A549 treated with GW870086 at 1 μM for 4 hours (cell line): ENCODE data around the gene EML2. TPM values are rescaled to one million over a fixed set of nuclear protein-coding genes. Genes with fewer than 3 reads are reported as not detected.

Experiments
- total RNA-seq: library from RNA; stranded (reverse); fragments of 200-300 nt; extraction: Qiagen RNA extraction; gene quantifications from 5 replicates; pipeline ENCODE4 v1.2.3, GENCODE V29; 2022; ENCODE audit warnings: low read depth

Gene EML2, protein sequence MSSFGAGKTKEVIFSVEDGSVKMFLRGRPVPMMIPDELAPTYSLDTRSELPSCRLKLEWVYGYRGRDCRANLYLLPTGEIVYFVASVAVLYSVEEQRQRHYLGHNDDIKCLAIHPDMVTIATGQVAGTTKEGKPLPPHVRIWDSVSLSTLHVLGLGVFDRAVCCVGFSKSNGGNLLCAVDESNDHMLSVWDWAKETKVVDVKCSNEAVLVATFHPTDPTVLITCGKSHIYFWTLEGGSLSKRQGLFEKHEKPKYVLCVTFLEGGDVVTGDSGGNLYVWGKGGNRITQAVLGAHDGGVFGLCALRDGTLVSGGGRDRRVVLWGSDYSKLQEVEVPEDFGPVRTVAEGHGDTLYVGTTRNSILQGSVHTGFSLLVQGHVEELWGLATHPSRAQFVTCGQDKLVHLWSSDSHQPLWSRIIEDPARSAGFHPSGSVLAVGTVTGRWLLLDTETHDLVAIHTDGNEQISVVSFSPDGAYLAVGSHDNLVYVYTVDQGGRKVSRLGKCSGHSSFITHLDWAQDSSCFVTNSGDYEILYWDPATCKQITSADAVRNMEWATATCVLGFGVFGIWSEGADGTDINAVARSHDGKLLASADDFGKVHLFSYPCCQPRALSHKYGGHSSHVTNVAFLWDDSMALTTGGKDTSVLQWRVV
- total RNA-seq = 17.2 to 24.8 TPM (median 22.8 TPM) in 5 replicates

GRCh38 chr19:45638930-45639729 lies at the start of gene EML2:
TSS of gene EML2 (minus strand) at chr19:45639397. CDS start at chr19:45639376, 21 bp downstream.

DNA sequence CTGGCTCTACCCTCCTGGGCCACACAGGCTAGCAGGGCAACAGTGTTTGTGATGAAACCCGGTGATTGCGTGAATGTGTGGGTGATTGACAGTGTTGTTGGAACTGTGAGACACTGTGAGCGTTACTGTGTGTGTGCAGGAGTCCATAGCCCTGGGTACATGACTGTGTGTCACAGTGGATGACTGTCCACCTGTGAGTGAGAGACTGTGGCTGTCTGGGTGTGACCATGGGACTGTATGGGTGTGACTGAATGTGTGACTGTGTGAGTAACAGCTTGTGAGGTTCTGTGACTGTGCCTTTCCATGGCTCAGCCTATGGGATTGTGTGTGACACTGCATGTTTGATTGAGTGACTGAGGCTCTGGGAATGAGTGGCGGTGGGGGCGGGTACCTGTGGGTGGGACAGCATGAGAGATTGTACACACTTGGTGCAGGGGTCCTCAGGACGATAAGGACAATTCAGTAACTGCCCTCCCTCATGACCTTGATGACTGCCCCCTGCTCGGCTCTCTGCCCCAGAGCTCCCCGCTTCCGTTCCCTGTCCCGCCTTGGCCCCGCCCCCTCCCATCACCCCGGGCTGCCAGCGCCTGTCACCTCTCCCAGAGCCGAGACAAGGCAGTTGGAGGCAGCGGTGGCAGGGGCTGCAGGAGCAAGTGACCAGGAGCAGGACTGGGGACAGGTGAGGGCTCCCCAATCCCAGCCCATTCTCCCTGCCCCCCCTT lies 28.6 kb upstream of the EML2 start, which contains the start of gene GIPR:
GIPR (plus strand) TSS at position 602 of the 722 bp plus-strand sequence. CDS start 1,300 bp downstream, outside the sequence.

DNA sequence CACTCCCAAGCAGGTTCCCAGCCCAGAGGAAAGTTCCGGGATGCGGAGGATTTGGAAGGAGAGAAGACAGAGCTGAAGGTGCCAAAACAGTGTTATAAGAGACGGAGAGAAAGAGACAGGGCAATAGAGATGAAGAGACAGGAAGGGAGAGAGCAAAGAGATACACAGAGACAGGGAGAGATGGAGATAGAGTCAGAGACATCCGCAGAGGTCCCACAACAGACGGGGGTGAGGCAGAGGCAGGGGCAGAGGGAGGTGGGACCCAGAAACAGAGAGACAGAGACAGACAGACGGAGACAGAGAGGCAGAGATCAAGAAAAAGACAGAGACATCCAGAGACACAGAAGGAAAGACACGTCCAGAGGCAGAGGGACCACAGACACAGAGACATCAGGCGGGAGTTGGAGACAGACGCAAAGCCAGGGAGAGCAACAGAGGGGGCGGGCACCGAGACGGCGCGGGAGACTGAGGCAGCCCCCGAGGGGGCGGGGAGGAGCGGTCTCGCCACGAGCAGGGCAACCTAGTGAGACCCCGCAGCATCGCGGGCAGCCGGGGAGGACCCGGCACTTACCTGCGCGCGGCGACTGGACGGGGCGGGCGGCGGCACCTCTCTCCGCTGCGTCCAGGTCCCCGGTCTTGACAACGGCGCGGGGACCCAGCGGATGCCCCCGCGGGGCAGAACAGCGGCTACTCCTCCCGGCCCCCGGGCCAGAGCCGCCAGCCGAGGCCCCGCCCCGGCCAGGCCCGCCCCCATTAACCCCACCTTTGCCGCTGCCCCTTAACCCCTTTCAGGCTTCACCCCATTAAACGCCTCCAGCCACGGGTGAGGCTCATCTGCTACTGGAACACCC lies 37.4 kb downstream of the EML2 start, which contains the start of gene GPR4:
GPR4 (minus strand) TSS at position 689 of the 851 bp plus-strand sequence. CDS start 10,346 bp downstream, outside the sequence.

GRCh38 chr19:45584332-45585157 lies 54.7 kb downstream of the EML2 start, which contains the start of gene OPA3:
TSS of gene OPA3 (minus strand) at chr19:45584802. CDS start at chr19:45584764, 38 bp downstream.

Other genes with a start within 250 kb of the EML2 start
- 36.0 to 42.8 TPM (median 38.5 TPM) in 5 replicates for gene PPP1R13L, start 234.3 kb downstream of the EML2 start, total RNA-seq
- 43.2 to 53.5 TPM (median 49.7 TPM) in 5 replicates for gene POLR1G, start 232.8 kb downstream of the EML2 start, total RNA-seq
- 146 to 178 TPM (median 168 TPM) in 5 replicates for gene ERCC1, start 215.5 kb downstream of the EML2 start, total RNA-seq
- 8.6 to 16.5 TPM (median 13.5 TPM) in 5 replicates for gene FOSB, start 171.4 kb downstream of the EML2 start, total RNA-seq
- gene RTN2, start 142.3 kb downstream of the EML2 start, total RNA-seq = 10.7 to 18.4 TPM (median 12.8 TPM) in 5 replicates
- gene PPM1N, start 141.0 kb downstream of the EML2 start, total RNA-seq = 6.9 to 9.6 TPM (median 8.7 TPM) in 5 replicates
- gene VASP, start 131.9 kb downstream of the EML2 start, total RNA-seq = 200 to 267 TPM (median 250 TPM) in 5 replicates
- 12.7 to 20.1 TPM (median 18.1 TPM) in 5 replicates for gene OPA3, start 54.6 kb downstream of the EML2 start, total RNA-seq
- gene GPR4, start 37.2 kb downstream of the EML2 start, total RNA-seq = 0.14 to 0.34 TPM (median 0.27 TPM) in 5 replicates
- 2.4 to 5.1 TPM (median 3.9 TPM) in 5 replicates for gene GIPR, start 28.8 kb upstream of the EML2 start, total RNA-seq
- 743 to 1,005 TPM (median 782 TPM) in 5 replicates for gene SNRPD2, start 52.6 kb upstream of the EML2 start, total RNA-seq
- gene QPCTL, start 53.3 kb upstream of the EML2 start, total RNA-seq = 7.3 to 9.5 TPM (median 8.6 TPM) in 5 replicates
- 6.9 to 10.9 TPM (median 10.2 TPM) in 5 replicates for gene FBXO46, start 91.5 kb upstream of the EML2 start, total RNA-seq
- 0.05 to 0.23 TPM (median 0.06 TPM) in 3 of 5 replicates, not detected in the others for gene MEIOSIN, start 94.0 kb upstream of the EML2 start, total RNA-seq
- gene SIX5, start 129.9 kb upstream of the EML2 start, total RNA-seq = 17.0 to 28.2 TPM (median 24.1 TPM) in 5 replicates
- 36.2 to 49.7 TPM (median 47.1 TPM) in 5 replicates for gene DMPK, start 143.1 kb upstream of the EML2 start, total RNA-seq
- 24.9 to 39.2 TPM (median 32.4 TPM) in 5 replicates for gene DMWD, start 153.4 kb upstream of the EML2 start, total RNA-seq
- not detected in 5 replicates for gene RSPH6A, start 175.9 kb upstream of the EML2 start, total RNA-seq
- gene SYMPK, start 223.8 kb upstream of the EML2 start, total RNA-seq = 55.7 to 77.3 TPM (median 73.2 TPM) in 5 replicates
- 0.50 to 0.97 TPM (median 0.67 TPM) in 5 replicates for gene FOXA3, start 224.9 kb upstream of the EML2 start, total RNA-seq
- gene IRF2BP1, start 246.7 kb upstream of the EML2 start, total RNA-seq = 23.1 to 35.0 TPM (median 33.2 TPM) in 5 replicates